GM21381 (cell line): ENCODE results near the gene RBMS1.

Experiments used
- ATAC-seq: cut with Tn5 transposase; IDR thresholded peaks from one replicate; pipeline ENCODE4 v1.9.1; 2021; ENCODE audit warnings: mild to moderate bottlenecking, moderate library complexity; ENCODE audit not compliant: unreplicated experiment

RBMS1 gene

GRCh38 chr2:160337728-160338127, 155.9 kb downstream of the RBMS1 start:
- no peak for ATAC-seq

GRCh38 chr2:160336635-160337034, 157.0 kb downstream of the RBMS1 start:
- no peak for ATAC-seq

DNA sequence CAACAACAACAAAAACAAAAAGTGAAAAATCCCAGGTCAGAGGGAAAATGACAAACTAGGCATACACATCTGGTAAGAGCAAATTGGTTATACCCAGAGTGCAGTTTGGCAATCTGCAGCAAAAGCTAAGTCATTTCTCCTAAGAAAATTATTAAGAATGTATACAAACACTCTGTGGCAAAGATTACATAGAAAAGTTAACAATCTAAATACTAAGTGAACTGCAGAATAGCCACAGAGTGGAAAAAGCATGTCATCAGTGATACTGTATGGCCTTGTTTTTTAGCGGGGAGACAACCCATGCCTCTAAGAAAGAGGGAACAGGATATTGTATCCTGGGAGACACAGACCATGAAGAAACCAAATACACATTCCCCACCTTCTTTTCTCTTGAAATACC, 157.5 kb downstream of the RBMS1 start:
- no peak for ATAC-seq

- ATAC-seq, result no peak
Measured at GRCh38 chr2:160335441-160335840, 158.2 kb downstream of the RBMS1 start.

DNA sequence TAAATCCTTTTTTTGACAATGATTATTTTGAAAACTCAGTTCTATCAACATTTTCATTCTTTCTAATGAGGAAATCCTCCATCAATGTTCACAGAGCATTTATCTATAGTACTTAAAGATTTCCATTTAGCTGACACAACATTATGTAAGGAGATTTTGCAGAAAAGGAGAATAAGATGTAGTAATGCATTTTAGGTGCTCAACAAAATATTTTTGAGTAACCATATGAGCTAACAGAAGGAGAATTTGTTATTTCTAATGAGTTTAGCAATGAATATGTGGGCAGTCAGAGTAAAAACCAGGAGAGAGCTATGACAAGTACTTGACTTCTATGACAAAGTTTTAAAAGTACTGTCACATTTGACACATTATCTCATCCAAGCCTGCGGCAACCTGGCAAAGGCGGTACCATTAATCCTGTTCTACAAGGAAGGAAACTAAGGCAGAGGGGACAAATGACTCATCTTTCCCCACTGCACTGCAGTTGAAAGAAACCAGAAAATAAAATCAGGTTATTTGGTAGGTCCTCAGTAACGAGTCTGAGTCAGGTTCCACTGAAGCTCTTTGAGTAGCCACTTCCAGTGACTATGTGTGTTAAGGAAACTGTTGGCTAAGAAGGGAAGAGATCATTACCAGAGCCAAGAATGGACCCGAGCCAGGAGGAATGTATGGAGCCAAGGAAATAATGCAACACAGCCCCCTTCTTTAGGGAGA, 159.4 kb downstream of the RBMS1 start:
- ATAC-seq, result no peak

DNA sequence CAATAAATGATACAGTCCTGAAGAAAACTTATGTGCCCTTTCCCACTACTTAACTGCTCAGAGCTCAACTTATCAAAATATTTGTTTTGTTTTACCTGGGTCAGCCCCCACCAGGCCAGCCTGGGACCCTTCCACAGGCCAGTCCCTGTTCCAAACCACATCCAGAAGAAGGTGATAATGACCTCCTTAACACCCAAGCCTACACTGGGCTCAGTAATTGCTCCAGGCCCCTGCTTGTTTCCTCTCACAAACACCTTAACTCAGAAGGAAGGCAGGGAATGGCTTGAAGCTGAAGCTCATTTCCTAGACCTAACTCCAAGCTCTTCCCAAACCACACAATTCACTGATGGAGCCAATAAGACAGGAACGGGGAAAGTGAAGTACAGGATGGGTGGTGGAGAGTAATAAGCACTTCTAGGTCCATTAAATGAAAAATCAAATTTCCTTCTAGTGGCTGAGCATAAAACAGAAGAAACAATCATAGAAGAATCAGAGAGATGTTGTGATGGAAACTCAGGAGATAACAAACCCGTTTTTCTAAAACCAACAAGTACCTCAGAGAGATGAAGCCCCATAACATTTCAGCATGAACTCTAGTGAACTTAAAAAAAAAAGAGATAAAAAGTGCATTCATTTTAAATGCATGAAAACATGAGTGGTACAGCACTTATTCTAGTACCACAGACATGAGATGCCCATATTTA, 160.1 kb downstream of the RBMS1 start:
- no peak for ATAC-seq

DNA sequence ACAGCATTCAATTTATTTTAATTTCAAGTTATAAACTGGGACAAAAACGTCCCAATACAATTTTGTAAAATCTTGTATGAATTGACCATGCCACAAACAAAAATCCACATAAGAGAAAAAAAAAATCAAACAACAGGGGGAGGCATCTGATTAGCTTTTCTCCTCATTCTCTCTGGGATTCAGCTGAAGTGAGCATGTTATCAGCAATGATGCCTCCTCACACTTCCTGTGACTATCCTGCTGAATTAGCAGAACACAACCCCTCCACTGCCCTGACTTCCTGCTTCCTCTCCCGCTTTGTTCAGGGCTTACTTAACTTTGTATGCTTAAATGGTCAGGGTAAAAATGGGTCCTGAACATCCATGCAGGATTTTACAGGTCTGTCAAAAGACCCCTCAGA, 161.3 kb downstream of the RBMS1 start:
- no peak for ATAC-seq

- no peak for ATAC-seq
Measured at GRCh38 chr2:160331258-160332025, 162.2 kb downstream of the RBMS1 start.

DNA sequence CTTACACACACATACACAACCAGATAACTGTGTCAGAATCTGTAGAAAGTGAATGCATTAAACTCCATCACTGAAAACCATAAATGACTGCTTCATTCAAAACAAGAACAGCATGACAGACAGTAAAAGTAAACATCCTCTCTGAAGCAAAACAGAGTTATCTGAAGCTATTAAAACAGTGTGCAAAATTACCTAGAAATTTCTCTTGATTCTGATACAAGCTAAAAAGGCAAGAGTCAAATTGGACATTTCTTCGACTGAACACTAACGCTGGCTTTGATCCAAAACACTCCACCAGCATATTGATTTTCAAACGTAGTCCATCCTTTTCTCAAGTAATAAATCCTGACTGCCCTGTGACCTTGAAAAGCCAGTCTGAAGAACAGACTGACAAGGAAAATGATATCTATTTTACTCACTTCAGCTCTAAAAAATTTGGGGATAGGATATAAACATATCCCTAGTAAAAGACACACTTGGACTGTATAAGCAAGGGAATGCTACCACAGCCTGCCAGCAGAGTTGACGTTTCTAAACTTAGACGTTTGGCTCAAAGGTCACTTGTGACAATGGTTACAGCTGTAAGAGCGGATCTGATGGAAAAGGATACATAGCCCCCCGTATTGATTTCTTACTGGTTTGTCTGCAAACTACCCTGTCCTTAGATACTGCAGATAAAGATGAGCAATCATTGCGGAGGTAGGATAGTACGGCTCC, 164.6 kb downstream of the RBMS1 start:
- ATAC-seq, result no peak

DNA sequence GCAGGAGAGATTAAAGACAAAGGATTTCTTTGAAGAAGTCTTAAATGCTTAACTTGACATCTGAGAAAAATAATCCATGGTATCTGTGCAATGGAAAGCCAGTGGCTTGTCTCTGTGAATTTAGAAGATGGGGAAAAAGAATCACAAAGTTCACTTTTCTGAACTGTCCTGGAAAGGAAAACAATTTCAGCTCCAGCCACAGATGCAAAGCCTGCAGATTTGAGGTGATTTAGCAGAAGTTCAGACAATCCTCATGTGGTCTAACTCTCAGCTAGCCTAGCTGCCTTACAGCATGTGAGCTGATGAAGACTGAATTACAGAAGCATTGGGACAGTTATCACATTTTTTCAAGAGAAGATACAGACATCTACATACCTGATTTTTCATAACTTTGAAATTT, 166.8 kb downstream of the RBMS1 start:
- no peak for ATAC-seq

GRCh38 chr2:160325418-160325817, 168.2 kb downstream of the RBMS1 start:
- no peak for ATAC-seq

DNA sequence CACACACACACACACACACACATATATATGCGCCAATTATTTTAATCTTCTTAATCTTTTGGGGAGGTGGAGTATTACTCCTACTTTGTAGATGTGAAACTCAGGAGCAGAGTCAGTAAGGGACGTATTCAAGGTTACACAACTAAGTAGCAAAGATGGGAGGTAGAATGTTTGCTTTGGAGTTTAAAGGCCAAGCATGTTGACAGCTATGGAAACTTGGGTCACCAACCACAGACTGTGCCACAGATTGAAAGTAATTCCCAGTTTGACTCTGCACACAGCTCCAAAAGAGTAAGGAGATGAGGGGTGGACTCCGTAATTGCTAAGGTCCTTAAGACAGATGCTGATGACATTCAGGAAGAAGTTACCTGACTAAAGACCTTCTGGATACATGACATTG, 168.7 kb downstream of the RBMS1 start:
- ATAC-seq, result no peak

DNA sequence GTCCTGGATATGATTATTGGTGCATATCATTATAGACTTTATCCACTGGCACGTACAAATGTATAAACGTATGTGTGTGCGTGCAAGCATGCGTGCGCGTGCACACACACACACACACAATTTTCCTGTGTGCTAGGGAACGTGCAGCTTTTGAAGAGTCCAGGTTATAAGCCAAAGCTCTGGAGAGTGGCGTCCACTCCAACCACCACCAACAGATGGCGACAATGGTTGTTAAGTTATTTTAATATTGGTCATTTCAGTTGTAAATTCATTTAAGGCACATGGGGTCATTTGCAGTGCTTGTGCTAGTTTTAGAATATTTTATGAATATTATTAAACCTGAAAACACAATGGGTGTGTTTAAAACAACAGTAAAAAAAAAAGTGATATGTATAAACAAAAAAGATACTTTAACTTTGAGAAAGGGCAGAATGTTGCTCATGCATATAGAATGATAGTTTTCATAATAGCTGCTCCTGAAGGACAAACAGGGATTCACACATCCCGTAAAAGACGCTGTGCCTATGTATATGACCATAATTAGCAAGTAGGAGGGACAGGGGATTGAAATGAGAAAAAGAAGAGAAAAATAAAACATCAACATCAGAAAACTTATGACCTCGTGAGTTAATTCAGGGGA, 169.3 kb downstream of the RBMS1 start:
- ATAC-seq, result peak; percentile 55

DNA sequence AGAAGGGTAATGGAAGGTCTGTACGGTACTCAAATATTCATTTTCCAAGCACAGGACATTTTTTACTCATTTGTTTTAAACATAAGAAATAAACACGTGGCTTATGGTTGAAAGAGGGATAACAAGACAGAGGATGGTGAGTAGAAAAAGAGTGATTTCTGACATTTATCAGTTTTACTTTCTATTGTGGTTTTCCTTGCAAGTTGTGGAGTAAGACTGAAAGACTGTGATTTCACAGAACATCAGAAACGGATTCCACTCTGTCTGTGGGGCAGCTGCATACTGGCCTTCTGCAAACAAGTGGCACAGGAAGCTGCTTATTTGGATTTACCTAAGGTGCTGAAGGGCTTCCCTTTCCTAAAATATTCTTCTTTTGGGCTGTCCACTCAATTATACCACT, 171.3 kb downstream of the RBMS1 start:
- ATAC-seq, result no peak

- ATAC-seq, result no peak
Measured at GRCh38 chr2:160321006-160321405, 172.6 kb downstream of the RBMS1 start.

DNA sequence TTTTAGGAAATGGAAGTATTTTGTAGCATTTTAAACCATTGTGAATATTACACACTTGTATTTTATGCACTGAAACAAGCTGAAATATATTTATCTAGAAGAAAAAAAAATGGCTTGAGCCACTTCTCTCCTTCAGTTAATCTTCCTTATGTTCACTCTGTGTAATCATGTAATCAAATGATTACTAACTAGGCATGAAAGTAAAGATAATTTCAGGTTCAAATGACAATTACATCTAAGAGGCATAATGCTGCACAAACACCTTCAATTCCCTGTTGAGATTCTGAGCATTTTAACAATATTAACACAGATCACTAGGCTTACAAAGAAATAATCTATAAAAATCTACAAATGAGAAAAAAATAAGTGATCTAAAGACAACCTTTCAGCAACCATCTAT, 173.9 kb downstream of the RBMS1 start:
- no peak for ATAC-seq

DNA sequence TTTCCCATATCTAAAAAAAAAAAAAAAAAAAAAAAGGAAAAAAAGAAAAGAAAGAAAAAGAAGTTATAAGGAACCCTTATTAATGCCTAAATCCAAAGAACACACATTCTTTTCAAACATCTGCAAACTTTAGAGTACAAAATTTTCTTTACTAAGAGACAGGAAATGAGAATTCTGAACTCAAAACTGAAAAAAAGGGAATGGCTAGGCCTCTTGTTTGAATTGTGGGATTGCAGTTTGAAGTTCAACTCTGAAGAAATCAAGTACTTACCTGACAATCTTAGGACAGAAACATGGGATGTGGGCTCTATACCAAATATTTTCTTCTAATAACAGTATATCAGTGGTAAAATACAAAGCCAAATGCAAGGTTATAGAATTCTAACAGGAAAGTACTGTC, 175.4 kb downstream of the RBMS1 start:
- ATAC-seq, result no peak

DNA sequence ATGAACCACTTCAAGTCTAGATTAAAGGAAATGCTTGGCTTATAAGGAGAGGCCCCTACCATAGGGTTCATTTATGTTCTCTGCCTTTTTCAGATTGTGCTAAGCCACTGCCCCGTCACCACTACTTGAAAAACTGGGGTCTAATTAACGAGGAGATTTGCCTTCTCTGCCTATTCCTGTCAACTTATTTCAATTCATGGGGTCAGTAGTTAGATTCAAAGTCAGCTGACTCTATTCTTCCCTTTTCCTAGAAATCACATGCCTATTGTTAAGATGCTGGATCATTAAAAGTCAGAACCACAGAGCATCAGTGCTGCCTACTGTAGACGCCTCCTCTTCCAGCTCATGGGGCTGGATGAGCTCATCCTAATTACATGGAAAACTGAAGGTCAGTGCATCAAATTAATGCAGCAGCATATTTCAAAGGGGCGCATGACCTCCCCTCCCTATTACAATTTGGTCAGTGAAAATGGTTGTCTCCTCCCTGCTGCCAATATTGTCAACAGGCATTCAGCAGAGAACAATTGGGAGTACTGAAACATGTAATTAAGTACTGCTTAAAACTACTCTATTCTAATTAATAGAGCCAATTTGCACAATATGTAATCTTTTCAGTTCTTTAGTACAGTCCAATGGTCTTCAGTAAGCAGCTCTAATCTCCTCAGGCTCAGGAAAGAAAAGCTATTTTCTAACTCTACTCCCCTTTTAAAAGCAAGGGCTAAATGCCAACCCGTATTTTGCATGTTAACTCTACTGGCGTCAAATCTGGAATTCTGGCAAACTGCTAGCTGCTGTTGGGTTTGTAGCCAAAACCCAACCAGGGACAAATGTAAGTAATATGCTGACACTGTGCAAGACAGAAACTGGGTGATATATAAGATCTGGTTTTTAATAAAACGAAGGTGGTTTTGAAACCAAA, 176.2 kb downstream of the RBMS1 start:
- no peak for ATAC-seq

DNA sequence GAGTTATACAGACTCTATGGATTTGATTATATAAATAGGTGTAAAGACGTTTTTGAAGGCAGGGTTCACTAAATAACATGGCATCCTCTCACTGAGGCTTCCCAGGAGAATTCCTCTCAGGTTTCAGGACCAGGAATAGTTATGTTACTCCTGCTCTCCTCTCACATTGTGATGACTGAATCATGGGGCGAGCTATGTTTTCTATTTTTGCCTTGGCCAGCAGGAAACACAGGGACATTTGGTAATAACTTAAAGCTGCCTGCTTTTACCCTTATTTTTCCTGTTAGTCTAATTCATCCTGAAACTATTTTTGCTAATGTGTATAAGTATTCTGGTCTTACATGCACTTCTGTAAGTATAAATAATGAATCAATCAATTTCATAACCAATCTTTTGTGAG, 178.3 kb downstream of the RBMS1 start:
- ATAC-seq, result no peak
